IMR-90 (cell line): Measurements from ENCODE around the gene IFNW1. TPM values are rescaled to one million over a fixed set of nuclear protein-coding genes. Genes with fewer than 3 reads are reported as not detected.
A peak's percentile ranks its signal among the peaks of the same experiment; 100 is the strongest.

Experiments
- ATAC-seq: fragments of 200-7000 bp; cut with Tn5 transposase; 2 replicates; pipeline ENCODE4 v1.9.1; 2020; ENCODE audit warnings: low read depth, mild to moderate bottlenecking, moderate library complexity
- BruUV-seq: library from RNA; stranded (reverse); fragments of 400-500 nt; replicated peaks from 2 replicates; lab custom pipeline; 2021; lab: Mats Ljungman, UMichigan
- CTCF ChIA-PET: fragments of 300-600 bp; formaldehyde crosslinking; extraction: SDS; loops from one replicate; lab custom pipeline; 2021; ENCODE audit warnings: antibody characterized with exemption; lab: Yijun Ruan, JAX
- POLR2A ChIA-PET: fragments of 300-600 bp; sonication (Branson Sonifier 250); formaldehyde crosslinking; loops from one replicate; lab custom pipeline; 2022; ENCODE audit warnings: antibody characterized with exemption; ENCODE audit not compliant: unreplicated experiment; lab: Charles Lee
- DNase-seq: peaks from one replicate; pipeline ENCODE4 v3.0.0; 2013
- H2AFZ ChIP-seq: replicated peaks from 2 replicates; pipeline ENCODE3; 2013; ENCODE audit warnings: low read length, mild to moderate bottlenecking; ENCODE audit not compliant: poor library complexity
- H2AK5ac ChIP-seq: 2 replicates; pipeline ENCODE4 v1.6.1; 2013; ENCODE audit warnings: low read depth, low read length, inconsistent platforms
- H2AK9ac ChIP-seq: replicated peaks from 2 replicates; pipeline ENCODE3; 2013; ENCODE audit warnings: mild to moderate bottlenecking, low read depth, low read length, moderate library complexity; ENCODE audit not compliant: poor library complexity
- H2BK120ac ChIP-seq: 2 replicates; pipeline ENCODE4 v1.6.1; 2013; ENCODE audit warnings: low read depth, low read length, inconsistent platforms
- H2BK15ac ChIP-seq: 3 replicates; pipeline ENCODE4 v1.6.1; 2013; ENCODE audit warnings: low read depth, low read length, inconsistent platforms
- H2BK20ac ChIP-seq: 2 replicates; pipeline ENCODE4 v1.6.1; 2013; ENCODE audit warnings: low read depth, mild to moderate bottlenecking, inconsistent platforms, low read length, moderate library complexity
- H2BK5ac ChIP-seq: 2 replicates; pipeline ENCODE4 v1.6.1; 2013; ENCODE audit warnings: mild to moderate bottlenecking, low read depth, low read length, inconsistent platforms; ENCODE audit not compliant: poor library complexity, severe bottlenecking
- H3K14ac ChIP-seq: replicated peaks from 2 replicates; pipeline ENCODE4 v1.6.1; 2013; ENCODE audit warnings: low read depth, low read length, inconsistent platforms
- H3K18ac ChIP-seq: 2 replicates; pipeline ENCODE4 v1.6.1; 2013; ENCODE audit warnings: low read depth, low read length, control low read depth
- H3K23ac ChIP-seq: 2 replicates; pipeline ENCODE4 v1.6.1; 2013; ENCODE audit warnings: low read depth, low read length, inconsistent platforms
- H3K27ac ChIP-seq: 2 replicates; pipeline ENCODE4 v1.5.1; 2013; ENCODE audit warnings: mild to moderate bottlenecking, control low read depth, low read length; ENCODE audit not compliant: insufficient read depth
- H3K27me3 ChIP-seq: 2 replicates; pipeline ENCODE4 v1.6.1; 2013; ENCODE audit warnings: low read length; ENCODE audit not compliant: control insufficient read depth, insufficient read depth
- H3K36me3 ChIP-seq: 2 replicates; pipeline ENCODE4 v1.6.1; 2013; ENCODE audit warnings: low read length, mixed read lengths; ENCODE audit not compliant: control insufficient read depth, insufficient read depth
- H3K4ac ChIP-seq: 2 replicates; pipeline ENCODE4 v1.6.1; 2013; ENCODE audit warnings: low read depth, low read length, inconsistent platforms
- H3K4me1 ChIP-seq: 2 replicates; pipeline ENCODE4 v1.6.1; 2013; ENCODE audit warnings: low read length, mixed read lengths; ENCODE audit not compliant: control insufficient read depth, insufficient read depth
- H3K4me2 ChIP-seq: 2 replicates; pipeline ENCODE4 v1.6.1; 2013; ENCODE audit warnings: low read depth, mild to moderate bottlenecking, control low read depth, low read length, moderate library complexity
- H3K4me3 ChIP-seq: 2 replicates; pipeline ENCODE4 v1.5.1; 2013; ENCODE audit warnings: low read depth, mild to moderate bottlenecking, control low read depth, low read length, moderate library complexity; ENCODE audit not compliant: insufficient read depth
- H3K56ac ChIP-seq: 2 replicates; pipeline ENCODE4 v1.6.1; 2013; ENCODE audit warnings: low read length, inconsistent platforms; ENCODE audit not compliant: insufficient read depth; ENCODE audit errors: extremely low read depth
- H3K79me1 ChIP-seq, 2 experiments: 2 replicates each; pipeline ENCODE4 v1.6.1; 2013; ENCODE audit warnings: low read length in 2 of 2, inconsistent platforms in 1 of 2, low read depth in 1 of 2
- H3K9ac ChIP-seq: 2 replicates; pipeline ENCODE4 v1.6.1; 2013; ENCODE audit warnings: low read depth, low read length, control low read depth
- H3K9me1 ChIP-seq: 2 replicates; pipeline ENCODE4 v1.6.1; 2013; ENCODE audit warnings: low read length, inconsistent platforms; ENCODE audit not compliant: insufficient read depth
- H3K9me3 ChIP-seq: 2 replicates; pipeline ENCODE4 v1.6.1; 2013; ENCODE audit warnings: low read length; ENCODE audit not compliant: control insufficient read depth, insufficient read depth
- H4K20me1 ChIP-seq: 2 replicates; pipeline ENCODE4 v1.6.1; 2013; ENCODE audit warnings: low read length, inconsistent platforms; ENCODE audit not compliant: insufficient read depth
- H4K5ac ChIP-seq: 2 replicates; pipeline ENCODE4 v1.6.1; 2013; ENCODE audit warnings: mild to moderate bottlenecking, low read depth, low read length, control low read depth
- H4K8ac ChIP-seq, 2 experiments: 2 replicates each; pipeline ENCODE4 v1.6.1; 2013; ENCODE audit warnings: low read depth in 2 of 2, low read length in 2 of 2, control low read depth in 1 of 2, inconsistent platforms in 1 of 2
- H4K91ac ChIP-seq: 2 replicates; pipeline ENCODE4 v1.6.1; 2013; ENCODE audit warnings: low read depth, low read length, inconsistent platforms; ENCODE audit not compliant: insufficient read depth
- BHLHE40 ChIP-seq: fragments of 150-350 bp; IDR thresholded peaks from 2 replicates; pipeline ENCODE4 v1.6.1; 2016; ENCODE audit warnings: mild to moderate bottlenecking, low read depth, low read length
- CTCF ChIP-seq: conservative IDR thresholded peaks from 2 replicates; pipeline ENCODE4 v1.5.1; 2012; ENCODE audit warnings: mild to moderate bottlenecking, low read depth, low read length, improper control_type of control experiment
- FOS ChIP-seq: fragments of 150-350 bp; IDR thresholded peaks from 2 replicates; pipeline ENCODE4 v1.6.1; 2016; ENCODE audit warnings: low read depth, low read length
- MXI1 ChIP-seq: IDR thresholded peaks from 2 replicates; pipeline ENCODE4 v1.6.1; 2012; ENCODE audit warnings: low read depth, mild to moderate bottlenecking, low read length, moderate library complexity, borderline replicate concordance
- POLR2A ChIP-seq: IDR thresholded peaks from 2 replicates; pipeline ENCODE4 v1.6.1; 2012; ENCODE audit warnings: mild to moderate bottlenecking, low read depth, low read length
- RAD21 ChIP-seq: IDR thresholded peaks from 2 replicates; pipeline ENCODE4 v1.6.1; 2012; ENCODE audit warnings: low read length, improper control_type of control experiment
- RFX5 ChIP-seq: IDR thresholded peaks from 2 replicates; pipeline ENCODE4 v1.8.0; 2012; ENCODE audit warnings: low read depth, mild to moderate bottlenecking, low read length, moderate library complexity
- SMC3 ChIP-seq: fragments of 150-350 bp; IDR thresholded peaks from 2 replicates; pipeline ENCODE4 v1.6.1; 2016; ENCODE audit warnings: low read depth, mild to moderate bottlenecking, antibody characterized with exemption, low read length, moderate library complexity
- WGBS, 2 experiments: methylation state at CpG; one replicate each; pipeline versions ENCODE4 v1.1.5 to v1.1.7; 2013; ENCODE audit warnings: missing lambda C conversion rate in 2 of 2; ENCODE audit not compliant: insufficient read length in 1 of 2; ENCODE audit errors: extremely low coverage in 2 of 2; 5-methylcytosine and 5-hydroxymethylcytosine counted together
- dilution Hi-C: fragments of 300-500 bp; cut with HindIII; formaldehyde crosslinking; loops from one replicate; pipeline ENCODE4 v1.14.3; 2018; ENCODE audit warnings: low sequenced_read_pairs; ENCODE audit not compliant: unreplicated experiment
- in situ Hi-C: fragments of 300-500 bp; cut with MboI; formaldehyde crosslinking; loops from 3 replicates; pipeline ENCODE4 v1.14.3; 2019; ENCODE audit warnings: low sequenced_read_pairs, inconsistent platforms, mixed read lengths
- intact Hi-C: fragments of 100-400 bp; cut with micrococcal nuclease; formaldehyde crosslinking; loops from 2 replicates; pipeline ENCODE4 v1.10.0; 2022
- polyA plus RNA-seq, 3 experiments: library from polyadenylated mRNA; depleted of rRNA; stranded (reverse); fragments of >200 nt; gene quantifications; 2 replicates each; pipeline ENCODE4 v1.2.3, GENCODE V29; 2012; ENCODE audit warnings: low replicate concordance in 1 of 3
- total RNA-seq: library from RNA; depleted of rRNA; stranded (reverse); fragments of >200 nt; gene quantifications from 2 replicates; pipeline ENCODE4 v1.2.3, GENCODE V29; 2012
- TF ChIP-seq, protein P1 (sequence below): fragments of 150-350 bp; IDR thresholded peaks from 2 replicates; pipeline ENCODE4 v1.6.1; 2017; ENCODE audit warnings: mild to moderate bottlenecking, antibody characterized with exemption, low read length, low read depth

IFNW1 gene
- total and polyA plus RNA-seq, 2 of the 4 experiments (the other 2 are of a cell fraction), result not detected

- dilution Hi-C loops, result no loop called here
- H2AFZ ChIP-seq, result no peak overlapping the region
- H2BK5ac ChIP-seq, result no peak overlapping the region
- no peak overlapping the region for H2AK5ac ChIP-seq
- H2AK9ac ChIP-seq, result no peak overlapping the region
- CTCF ChIA-PET, result interaction anchor here (0.6 to 2.6 kb wide), 14 partner anchors 15 to 1189 kb away, joined by 3 to 14 read pairs (median 4); no protein-coding TSS in a partner anchor
- WGBS, 2 experiments, result no CpG with 5 or more reads among the region's 4 CpGs
- TF ChIP-seq SMC3, result peak; percentile 78
- TF ChIP-seq MXI1, result no peak
- TF ChIP-seq FOS, result no peak
- TF ChIP-seq BHLHE40, result no peak
- no peak for TF ChIP-seq RFX5
- TF ChIP-seq RAD21, result peak; percentile 97
- TF ChIP-seq CTCF, result peak; percentile 90
- TF ChIP-seq, protein P1, sequence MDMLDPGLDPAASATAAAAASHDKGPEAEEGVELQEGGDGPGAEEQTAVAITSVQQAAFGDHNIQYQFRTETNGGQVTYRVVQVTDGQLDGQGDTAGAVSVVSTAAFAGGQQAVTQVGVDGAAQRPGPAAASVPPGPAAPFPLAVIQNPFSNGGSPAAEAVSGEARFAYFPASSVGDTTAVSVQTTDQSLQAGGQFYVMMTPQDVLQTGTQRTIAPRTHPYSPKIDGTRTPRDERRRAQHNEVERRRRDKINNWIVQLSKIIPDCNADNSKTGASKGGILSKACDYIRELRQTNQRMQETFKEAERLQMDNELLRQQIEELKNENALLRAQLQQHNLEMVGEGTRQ, result no peak
- TF ChIP-seq POLR2A, result no peak
- H3K9me1 ChIP-seq, result no peaks in the 10 kb centered on the region
- POLR2A ChIA-PET, result no interaction called here
- H4K91ac ChIP-seq, result no peak overlapping the region
- no peak overlapping the region for H2BK120ac ChIP-seq
- H4K5ac ChIP-seq, result no peak overlapping the region
- DNase-seq, result peak; percentile 82
- H3K9ac ChIP-seq, result no peak overlapping the region
- ATAC-seq, result peak; percentile 93
- no peak overlapping the region for H2BK20ac ChIP-seq
- no peak overlapping the region for H3K56ac ChIP-seq
- H3K36me3 ChIP-seq, result no peaks in the 10 kb centered on the region
- no peaks in the 10 kb centered on the region for H3K27me3 ChIP-seq
- H3K23ac ChIP-seq, result no peak overlapping the region
- no peaks in the 10 kb centered on the region for H4K20me1 ChIP-seq
- in situ Hi-C loops, result loop anchor here (10.0 to 25.0 kb wide), 3 partner anchors 756 to 1186 kb away; no protein-coding TSS in a partner anchor
- no peak overlapping the region for H3K18ac ChIP-seq
- no peak overlapping the region for H3K14ac ChIP-seq
- no peak overlapping the region for H4K8ac ChIP-seq
- no peaks in the 10 kb centered on the region for H3K79me1 ChIP-seq
- intact Hi-C loops, result loop anchor here (1.0 to 5.0 kb wide), 6 partner anchors 170 to 1185 kb away; partner anchors contain the start of gene FOCAD
- H2BK15ac ChIP-seq, result no peak overlapping the region
- no peaks in the 10 kb centered on the region for H3K9me3 ChIP-seq
- no TSS peak for BruUV-seq
- no peak overlapping the region for H3K4me3 ChIP-seq
- no peak overlapping the region for H3K4ac ChIP-seq
- H3K4me1 ChIP-seq, result no peaks in the 10 kb centered on the region
- no peak overlapping the region for H3K27ac ChIP-seq
- no peak overlapping the region for H3K4me2 ChIP-seq
Measured at GRCh38 chr9:21110708-21111576, 30.7 kb downstream of the IFNW1 start.
